GM21381 (cell line): ENCODE data around the gene KCNH1.

ENCODE experiments used
- ATAC-seq: cut with Tn5 transposase; IDR thresholded peaks from one replicate; pipeline ENCODE4 v1.9.1; 2021; ENCODE audit warnings: mild to moderate bottlenecking, moderate library complexity; ENCODE audit not compliant: unreplicated experiment

The KCNH1 gene

GRCh38 chr1:210817385-210818275 lies 316.3 kb downstream of the KCNH1 start:
- no peak for ATAC-seq

- ATAC-seq = no peak
These were observed 318.1 kb downstream of the KCNH1 start for GRCh38 chr1:210815641-210816550.

GRCh38 chr1:210814382-210815123 lies 319.4 kb downstream of the KCNH1 start:
- no peak for ATAC-seq

GRCh38 chr1:210801501-210801900 lies 332.4 kb downstream of the KCNH1 start:
- no peak for ATAC-seq

GRCh38 chr1:210800756-210801155 lies 333.2 kb downstream of the KCNH1 start:
- ATAC-seq = no peak

- ATAC-seq = no peak
These were observed 333.6 kb downstream of the KCNH1 start for GRCh38 chr1:210800301-210800700.

- no peak for ATAC-seq
These were observed 336.5 kb downstream of the KCNH1 start for GRCh38 chr1:210797422-210797821.

- no peak for ATAC-seq
These were observed 337.5 kb downstream of the KCNH1 start for GRCh38 chr1:210796421-210796820.

- no peak for ATAC-seq
These were observed 339.5 kb downstream of the KCNH1 start for GRCh38 chr1:210794445-210794844.

GRCh38 chr1:210792250-210793102 lies 341.5 kb downstream of the KCNH1 start:
- ATAC-seq = no peak

- ATAC-seq = no peak
These were observed 343.8 kb downstream of the KCNH1 start for GRCh38 chr1:210790196-210790595.

- no peak for ATAC-seq
These were observed 346.1 kb downstream of the KCNH1 start for GRCh38 chr1:210787800-210788199.

- ATAC-seq = no peak
These were observed 347.4 kb downstream of the KCNH1 start for GRCh38 chr1:210786546-210786945.

GRCh38 chr1:210783925-210784324 lies 350.0 kb downstream of the KCNH1 start:
- no peak for ATAC-seq

GRCh38 chr1:210781652-210782051 lies 352.3 kb downstream of the KCNH1 start:
- ATAC-seq = no peak

- no peak for ATAC-seq
These were observed 354.7 kb downstream of the KCNH1 start for GRCh38 chr1:210779269-210779668.

- no peak for ATAC-seq
These were observed 356.0 kb downstream of the KCNH1 start for GRCh38 chr1:210777914-210778313.

- ATAC-seq = no peak
These were observed 357.2 kb downstream of the KCNH1 start for GRCh38 chr1:210776712-210777111.

- ATAC-seq = no peak
These were observed 358.7 kb downstream of the KCNH1 start for GRCh38 chr1:210775289-210775688.

GRCh38 chr1:210773450-210773849 lies 360.5 kb downstream of the KCNH1 start:
- ATAC-seq = no peak
